GM18508 (cell line): Measurements from ENCODE around the gene CILP2.

Source experiments
- ATAC-seq: cut with Tn5 transposase; IDR thresholded peaks from one replicate; pipeline ENCODE4 v1.9.1; 2021; ENCODE audit warnings: moderate number of reproducible peaks; ENCODE audit not compliant: insufficient read depth, unreplicated experiment

Gene CILP2

GRCh38 chr19:19558636-19559035, 20.6 kb downstream of the CILP2 start:
- no peak for ATAC-seq

DNA sequence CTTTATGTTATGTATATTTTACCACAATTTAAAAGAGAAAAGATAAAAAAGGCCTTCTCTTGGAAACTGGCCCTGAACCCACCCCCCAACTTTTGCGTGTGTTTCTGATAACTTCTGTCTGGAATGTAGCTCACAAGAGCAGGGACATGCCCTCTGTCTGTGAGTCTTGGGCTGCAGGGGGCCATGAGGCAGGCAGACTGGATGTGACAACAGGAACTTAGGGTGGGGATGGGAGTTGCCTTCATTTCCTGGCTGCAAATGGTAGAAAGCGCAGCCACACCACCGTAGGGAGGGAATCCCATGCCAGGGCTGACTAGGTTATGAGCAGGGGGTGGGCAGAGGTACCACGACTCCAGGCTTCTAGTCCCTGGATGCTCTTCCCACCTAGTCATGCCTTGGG, 21.9 kb downstream of the CILP2 start:
- ATAC-seq = no peak

DNA sequence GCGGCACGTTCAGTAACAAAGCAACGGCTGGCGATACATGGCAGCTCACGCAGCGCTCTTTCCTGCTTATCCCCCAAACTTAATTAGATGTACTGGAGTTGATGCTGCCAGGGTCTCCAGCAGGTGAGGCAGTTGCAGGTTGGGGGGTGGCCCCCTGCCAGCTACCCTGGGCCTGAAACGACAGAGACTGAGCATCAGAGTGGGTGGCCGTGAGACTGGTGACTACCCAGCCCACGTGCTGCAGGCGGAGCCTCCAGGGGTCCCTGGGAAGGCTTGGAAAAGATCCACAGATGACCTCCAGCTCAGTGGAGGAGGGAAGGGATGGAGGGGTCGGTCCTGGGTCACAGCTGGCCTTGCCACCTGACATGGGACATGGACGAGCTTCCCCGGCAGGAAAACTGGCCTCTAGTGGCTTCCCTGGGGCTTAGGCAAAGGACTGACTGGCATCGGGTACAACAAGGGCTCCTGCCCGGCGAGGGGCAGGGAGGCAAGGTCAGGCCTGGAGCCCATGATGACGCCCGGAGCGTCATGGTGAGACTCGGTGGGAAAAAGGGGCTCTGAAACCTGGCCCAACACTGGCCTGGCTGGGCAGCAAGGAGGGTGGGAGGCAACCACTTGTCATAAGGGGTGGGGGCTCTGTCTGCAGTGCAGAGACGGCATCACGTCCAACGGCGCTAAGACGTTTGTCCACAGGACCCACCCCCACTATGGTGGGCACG, 24.0 kb downstream of the CILP2 start:
- no peak for ATAC-seq

DNA sequence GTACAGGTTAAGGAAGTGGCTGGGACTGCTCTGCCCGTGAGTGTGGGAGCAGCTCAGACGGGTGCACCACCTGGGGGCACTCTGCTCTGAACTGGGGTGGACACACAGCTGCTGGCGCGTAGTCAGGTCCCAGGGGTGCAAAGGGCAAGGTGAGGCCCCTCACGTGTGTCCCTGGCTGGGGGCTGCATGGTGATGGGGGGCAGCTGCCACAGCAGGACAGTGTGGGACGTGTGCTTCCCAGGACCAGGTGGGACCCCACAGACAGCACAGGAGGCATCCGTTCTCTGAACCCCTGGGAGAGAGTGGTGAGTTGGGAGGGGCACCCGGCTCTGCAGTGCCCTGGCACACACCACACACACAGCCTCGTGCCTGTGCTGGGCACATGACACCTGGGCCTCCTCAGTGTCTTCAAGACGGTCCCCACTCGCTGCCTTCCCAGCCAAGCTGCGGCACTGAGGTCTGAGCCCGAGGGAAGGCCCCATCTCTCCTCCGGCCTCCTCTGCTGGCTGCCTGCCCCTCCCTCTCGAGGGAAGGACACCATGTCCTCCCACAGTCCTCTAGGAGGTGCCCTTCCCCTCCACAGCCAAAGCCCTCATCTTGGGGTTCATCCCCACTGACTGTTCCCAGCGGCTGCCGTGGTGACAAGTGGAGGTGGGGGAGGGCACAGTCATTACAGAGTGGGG, 24.7 kb downstream of the CILP2 start:
- ATAC-seq = no peak

DNA sequence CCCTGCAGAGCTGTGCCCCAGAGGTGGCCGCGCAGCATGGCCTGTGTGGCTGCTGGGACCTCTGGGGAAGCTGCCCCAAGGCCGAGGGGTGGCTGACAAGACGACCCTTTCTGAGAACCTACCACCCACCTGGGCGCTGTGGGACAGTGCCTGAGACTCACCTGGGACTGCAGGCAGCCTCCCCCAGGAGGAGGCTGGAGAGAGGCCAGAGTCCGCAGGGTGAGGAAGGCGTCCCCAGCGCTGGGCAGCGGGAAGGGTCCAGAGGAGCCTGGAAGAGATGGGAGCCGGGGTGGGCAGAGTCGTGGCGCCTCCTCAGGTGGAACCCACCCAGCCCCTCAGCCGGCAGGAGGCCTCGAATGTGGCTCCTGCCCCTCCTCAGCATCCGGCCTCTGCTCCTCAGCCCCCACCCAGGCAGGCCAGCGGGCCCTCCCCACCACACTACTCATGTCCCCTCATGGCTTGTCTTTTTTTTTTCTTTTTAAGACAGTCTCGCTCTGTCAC, 25.3 kb downstream of the CILP2 start:
- ATAC-seq = no peak

DNA sequence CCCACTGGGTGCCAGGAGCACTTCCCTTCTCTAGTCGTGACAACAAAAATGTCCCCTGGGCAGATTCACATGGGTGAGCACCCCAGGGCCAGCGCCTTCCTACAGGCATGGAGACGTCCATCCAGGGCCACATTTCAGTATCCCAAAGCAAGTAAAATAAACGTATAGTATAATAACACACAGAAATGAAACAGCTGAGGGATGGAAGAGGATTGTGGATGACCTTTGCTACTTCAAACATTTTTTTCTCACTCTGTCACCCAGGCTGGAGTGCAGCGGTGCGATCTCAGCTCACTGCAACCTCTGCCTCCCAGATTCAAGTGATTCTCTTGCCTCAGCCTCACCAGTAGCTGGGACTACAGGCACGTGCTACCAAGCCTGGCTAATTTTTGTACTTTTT, 28.2 kb downstream of the CILP2 start:
- no peak for ATAC-seq

- ATAC-seq = no peak
Measured at GRCh38 chr19:19567391-19567790, 29.3 kb downstream of the CILP2 start.

DNA sequence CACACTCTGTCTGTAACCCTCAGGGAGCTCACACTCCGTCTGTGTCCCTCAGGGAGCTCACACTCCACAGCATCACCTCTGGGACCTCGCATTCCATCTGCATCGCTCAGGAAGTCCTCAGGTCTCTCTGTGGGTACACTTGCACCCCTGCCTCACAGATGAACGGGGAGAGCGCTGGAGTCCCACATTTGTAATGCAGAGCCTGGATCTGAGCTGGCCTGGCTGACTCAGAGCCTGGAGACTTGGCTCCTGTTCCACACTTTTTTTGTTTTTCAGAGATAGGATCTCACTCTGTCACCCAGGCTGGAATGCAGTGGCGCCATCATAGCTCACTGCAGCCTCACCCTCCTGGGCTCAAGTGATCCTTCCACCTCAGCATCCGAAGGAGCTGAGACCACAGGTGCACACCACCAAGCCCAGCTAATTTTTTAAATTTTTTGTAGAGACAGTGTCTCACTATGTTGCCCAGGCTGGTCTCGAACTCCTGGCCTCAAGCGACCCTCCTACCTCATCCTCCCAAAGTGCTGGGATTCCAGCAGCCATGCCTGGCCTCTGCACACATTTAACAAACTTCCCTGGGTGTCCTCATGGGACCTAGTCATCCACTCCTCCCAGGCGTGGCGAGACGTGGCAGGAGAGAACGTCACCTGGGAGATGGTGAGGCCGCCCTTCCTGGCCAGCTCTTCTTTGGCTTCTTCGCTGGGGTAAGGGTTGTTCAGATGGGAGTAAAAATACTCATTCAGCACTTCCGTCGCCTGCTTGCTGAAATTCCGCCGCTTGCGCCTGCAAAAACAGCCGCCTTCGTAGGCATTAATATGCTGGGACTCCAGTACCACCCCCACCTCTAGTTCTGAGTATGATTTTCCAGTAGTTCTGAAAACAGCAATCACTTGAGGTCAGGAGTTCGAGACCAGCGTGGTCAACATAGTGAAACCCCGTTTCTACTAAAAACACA, 31.0 kb downstream of the CILP2 start:
- ATAC-seq = no peak

GRCh38 chr19:19570571-19570970, 32.5 kb downstream of the CILP2 start:
- no peak for ATAC-seq

GRCh38 chr19:19571071-19571786, 33.2 kb downstream of the CILP2 start:
- ATAC-seq = no peak

- ATAC-seq = no peak
Measured at GRCh38 chr19:19575411-19575810, 37.3 kb downstream of the CILP2 start.

DNA sequence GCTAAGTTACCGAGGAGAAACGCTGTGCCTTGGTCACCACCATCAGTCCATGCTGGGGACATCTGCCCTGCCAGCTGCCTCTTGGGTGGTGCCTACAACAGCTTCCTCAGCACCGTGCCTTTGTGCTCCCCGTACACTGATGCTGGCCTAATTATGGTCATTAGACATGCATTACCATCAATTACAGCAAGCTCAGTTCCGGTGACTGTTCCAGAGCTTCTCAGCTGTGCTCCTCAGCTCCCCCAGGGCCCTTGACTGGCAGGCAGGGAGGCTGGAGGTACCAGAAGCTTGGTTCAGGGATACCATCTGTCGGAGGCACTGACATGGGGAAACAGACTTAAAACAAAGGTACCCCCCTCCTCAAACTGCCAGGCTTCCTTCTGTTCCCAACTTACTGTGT, 40.2 kb downstream of the CILP2 start:
- ATAC-seq = no peak

DNA sequence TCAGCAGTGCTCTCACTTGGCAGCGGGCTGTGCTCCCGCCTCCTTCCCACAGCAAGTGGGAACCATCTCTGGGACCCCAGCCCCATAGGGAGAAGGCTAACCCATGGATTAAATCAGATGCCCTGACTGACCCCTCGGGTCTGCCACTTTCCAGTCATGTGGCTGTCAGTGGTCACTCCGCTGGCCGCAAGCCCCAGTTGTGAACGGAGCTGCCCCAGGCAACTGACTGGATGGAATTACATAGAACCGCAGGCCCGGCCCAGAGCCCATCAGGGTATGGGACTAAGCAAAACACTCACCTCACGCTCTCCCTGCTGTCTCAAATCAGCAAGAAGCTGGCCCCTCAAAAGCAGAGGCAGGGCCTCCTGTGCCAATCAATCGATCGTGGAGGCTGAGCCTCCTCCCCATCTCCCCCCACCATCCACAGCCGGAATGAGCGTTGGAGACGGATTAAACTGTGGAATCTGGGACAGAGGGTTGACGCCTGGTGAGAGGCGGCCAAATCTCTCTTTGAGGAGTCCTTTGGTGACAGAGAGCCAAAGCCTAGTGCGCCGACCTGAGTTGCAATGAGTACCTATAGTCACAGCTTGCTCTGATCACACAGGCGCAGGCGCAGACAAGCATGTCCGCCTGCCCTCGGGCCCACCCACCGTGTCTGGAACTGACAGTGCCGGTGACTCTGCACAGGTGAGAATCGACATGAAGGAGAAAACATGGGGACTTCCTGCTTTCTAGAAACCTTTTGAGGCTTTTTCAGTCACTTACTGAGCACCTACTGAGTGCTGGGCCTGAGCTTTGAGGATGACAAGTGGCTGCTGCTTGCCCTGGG, 41.7 kb downstream of the CILP2 start:
- ATAC-seq = no peak

- ATAC-seq = no peak
Measured at GRCh38 chr19:19580418-19580817, 42.4 kb downstream of the CILP2 start.

DNA sequence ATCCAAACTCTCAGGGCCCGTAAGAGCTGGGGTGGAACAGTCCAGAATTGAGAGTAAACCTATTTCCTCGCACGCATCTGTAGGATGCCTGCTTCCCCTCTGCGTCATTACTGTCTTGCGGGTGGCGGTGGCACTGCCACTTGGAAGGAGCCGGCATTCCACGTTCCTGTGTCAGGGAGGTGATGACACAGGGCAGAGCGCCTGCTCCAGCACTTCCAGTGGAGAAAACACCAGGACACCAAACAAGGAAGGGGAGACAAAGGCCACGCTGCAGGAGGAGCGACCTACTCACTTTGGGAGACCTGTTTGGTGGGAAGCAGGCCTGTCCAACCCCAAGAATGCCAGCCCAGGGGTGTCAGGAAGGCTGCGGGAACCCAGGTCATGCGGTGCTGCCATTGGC, 43.3 kb downstream of the CILP2 start:
- ATAC-seq = no peak

DNA sequence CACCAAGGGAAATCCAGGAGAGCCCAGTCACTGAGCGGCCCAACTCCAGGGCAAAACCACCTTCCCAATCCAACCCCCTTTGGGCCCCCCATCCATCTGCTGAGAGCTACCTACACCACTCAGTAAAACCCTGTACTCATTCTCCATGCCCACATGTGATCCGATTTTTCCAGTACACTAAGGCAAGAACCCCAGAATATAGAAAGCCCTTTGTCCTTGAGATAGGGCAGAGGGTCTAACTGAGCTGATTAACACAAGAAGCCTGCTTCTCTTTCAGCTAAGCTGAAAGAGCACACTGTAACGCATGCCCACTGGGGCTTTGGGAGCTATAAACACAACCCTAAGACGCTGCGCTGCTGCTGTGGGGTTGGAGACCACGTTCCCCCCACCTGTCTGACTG, 44.4 kb downstream of the CILP2 start:
- no peak for ATAC-seq

GRCh38 chr19:19584356-19584755, 46.3 kb downstream of the CILP2 start:
- ATAC-seq = no peak

GRCh38 chr19:19587771-19588170, 49.7 kb downstream of the CILP2 start:
- no peak for ATAC-seq

GRCh38 chr19:19588546-19588945, 50.5 kb downstream of the CILP2 start:
- ATAC-seq = no peak
